Measurements from ENCODE around the gene PCDH19.

PCDH19 gene

GRCh38 chrX:100405424-100405823, 4.6 kb downstream of the PCDH19 start:
- DNase-seq = no peak

- no peak for DNase-seq
Observed at GRCh38 chrX:100404851-100405250, 5.2 kb downstream of the PCDH19 start.

GRCh38 chrX:100395781-100396180, 14.3 kb downstream of the PCDH19 start:
- no peak for DNase-seq

GRCh38 chrX:100381619-100382018, 28.5 kb downstream of the PCDH19 start:
- no peak for DNase-seq

- peak; percentile 10 for DNase-seq
Observed at GRCh38 chrX:100379388-100379986, 30.6 kb downstream of the PCDH19 start.

- no peak for DNase-seq
Observed at GRCh38 chrX:100377826-100378225, 32.2 kb downstream of the PCDH19 start.

- no peak for DNase-seq
Observed at GRCh38 chrX:100376576-100376975, 33.5 kb downstream of the PCDH19 start.

- no peak for DNase-seq
Observed at GRCh38 chrX:100373673-100374072, 36.4 kb downstream of the PCDH19 start.

- no peak for DNase-seq
Observed at GRCh38 chrX:100368167-100368566, 41.9 kb downstream of the PCDH19 start.

- DNase-seq = no peak
Observed at GRCh38 chrX:100363896-100364295, 46.2 kb downstream of the PCDH19 start.

- peak; percentile 5 for DNase-seq
Observed at GRCh38 chrX:100358766-100359165, 51.3 kb downstream of the PCDH19 start.

- no peak for DNase-seq
Observed at GRCh38 chrX:100356351-100356896, 53.6 kb downstream of the PCDH19 start.

- DNase-seq = no peak
Observed at GRCh38 chrX:100355680-100356079, 54.4 kb downstream of the PCDH19 start.

- no peak for DNase-seq
Observed at GRCh38 chrX:100353326-100353725, 56.7 kb downstream of the PCDH19 start.

- no peak for DNase-seq
Observed at GRCh38 chrX:100350704-100351489, 59.2 kb downstream of the PCDH19 start.

- DNase-seq = no peak
Observed at GRCh38 chrX:100349391-100349790, 60.7 kb downstream of the PCDH19 start.

- DNase-seq = no peak
Observed at GRCh38 chrX:100341142-100341510, 68.9 kb downstream of the PCDH19 start.

- no peak for DNase-seq
Observed at GRCh38 chrX:100340491-100341141, 69.5 kb downstream of the PCDH19 start.

GRCh38 chrX:100328351-100328750, 81.7 kb downstream of the PCDH19 start:
- no peak for DNase-seq

- DNase-seq = no peak
Observed at GRCh38 chrX:100319716-100320115, 90.4 kb downstream of the PCDH19 start.

GRCh38 chrX:100316987-100317386, 93.1 kb downstream of the PCDH19 start:
- peak; percentile 49 for DNase-seq

GRCh38 chrX:100315566-100315965, 94.5 kb downstream of the PCDH19 start:
- DNase-seq = no peak

GRCh38 chrX:100299559-100299958, 110.5 kb downstream of the PCDH19 start:
- DNase-seq = no peak

- DNase-seq = no peak
Observed at GRCh38 chrX:100297728-100298127, 112.3 kb downstream of the PCDH19 start.
